ENCODE results near the gene TMEM235.

TMEM235 gene

DNA sequence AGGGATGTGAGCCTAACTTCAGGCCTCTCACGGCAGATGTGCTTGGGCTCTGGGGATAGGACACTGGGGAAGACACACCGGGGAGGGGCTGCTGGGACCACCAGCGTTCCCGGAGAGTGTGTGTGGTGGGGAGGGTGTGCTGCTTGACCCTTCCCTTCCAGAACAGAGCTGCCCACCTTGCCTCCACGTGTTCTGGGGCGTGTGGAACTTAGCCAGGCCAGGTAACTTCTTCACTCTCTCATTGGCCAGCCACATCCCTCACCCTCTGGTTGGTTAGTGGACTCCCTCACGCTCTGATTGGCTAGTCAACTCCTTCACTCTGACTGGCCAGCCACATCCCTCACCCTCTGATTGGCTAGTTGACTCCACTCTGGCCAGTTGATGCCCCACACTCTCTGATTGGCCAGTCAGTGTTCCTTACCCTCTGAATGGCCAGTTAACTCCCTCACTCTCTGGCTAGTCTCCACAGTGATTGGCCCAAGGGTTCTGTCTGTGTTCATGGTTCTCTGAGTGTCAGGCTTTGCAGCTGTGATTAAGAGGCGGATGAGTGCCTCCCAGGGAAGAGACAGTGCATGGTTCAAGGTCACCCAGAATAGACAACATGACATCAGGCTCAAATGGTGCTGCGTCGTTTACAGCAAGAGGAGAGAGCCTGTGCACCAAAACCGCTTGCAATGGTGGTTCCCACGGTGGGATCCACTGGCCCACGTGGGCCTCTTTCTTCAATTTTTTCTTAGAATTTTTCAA lies 10.0 kb downstream of the TMEM235 start:
- in situ Hi-C loops (cut with HindIII; ENCODE audit: low pct_ligation_motif_present, low sequenced_read_pairs): no loop called here
- peak; percentile 43 for DNase-seq

DNA sequence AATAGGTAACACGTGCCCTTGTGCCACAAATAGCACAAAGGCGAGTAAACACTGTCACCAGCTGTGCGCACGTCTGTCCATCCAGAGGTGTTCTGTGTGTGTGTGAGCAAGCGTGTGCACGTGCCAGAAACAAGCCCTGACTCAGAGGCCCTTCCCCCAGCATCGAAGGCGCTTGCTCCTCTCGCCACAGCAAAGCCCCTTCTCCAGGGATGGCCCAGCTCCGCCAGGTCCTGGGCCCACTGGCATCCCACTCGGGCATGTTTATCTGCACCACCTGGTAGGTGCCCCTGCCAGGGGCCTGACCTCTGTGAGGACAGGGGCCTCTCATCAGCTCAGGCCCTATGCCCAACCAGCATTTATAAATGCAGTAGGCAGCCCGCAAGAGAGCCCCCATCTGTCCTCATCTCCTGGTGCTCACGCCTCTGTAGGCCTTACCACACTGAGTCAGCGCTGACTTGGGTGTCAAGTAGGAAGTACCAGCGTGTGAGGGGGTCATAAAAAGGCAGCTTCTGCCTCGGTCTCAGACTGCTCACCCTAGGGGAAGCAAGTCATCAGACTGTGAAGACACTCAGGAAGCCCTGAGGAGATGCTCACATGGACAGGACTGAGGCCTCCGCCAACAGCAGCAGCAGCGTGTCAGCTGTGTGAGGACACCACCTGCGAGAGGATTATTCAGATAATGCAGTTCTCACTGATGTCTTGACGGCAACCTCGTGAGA lies 10.8 kb downstream of the TMEM235 start:
- TF ChIP-seq, protein P1, sequence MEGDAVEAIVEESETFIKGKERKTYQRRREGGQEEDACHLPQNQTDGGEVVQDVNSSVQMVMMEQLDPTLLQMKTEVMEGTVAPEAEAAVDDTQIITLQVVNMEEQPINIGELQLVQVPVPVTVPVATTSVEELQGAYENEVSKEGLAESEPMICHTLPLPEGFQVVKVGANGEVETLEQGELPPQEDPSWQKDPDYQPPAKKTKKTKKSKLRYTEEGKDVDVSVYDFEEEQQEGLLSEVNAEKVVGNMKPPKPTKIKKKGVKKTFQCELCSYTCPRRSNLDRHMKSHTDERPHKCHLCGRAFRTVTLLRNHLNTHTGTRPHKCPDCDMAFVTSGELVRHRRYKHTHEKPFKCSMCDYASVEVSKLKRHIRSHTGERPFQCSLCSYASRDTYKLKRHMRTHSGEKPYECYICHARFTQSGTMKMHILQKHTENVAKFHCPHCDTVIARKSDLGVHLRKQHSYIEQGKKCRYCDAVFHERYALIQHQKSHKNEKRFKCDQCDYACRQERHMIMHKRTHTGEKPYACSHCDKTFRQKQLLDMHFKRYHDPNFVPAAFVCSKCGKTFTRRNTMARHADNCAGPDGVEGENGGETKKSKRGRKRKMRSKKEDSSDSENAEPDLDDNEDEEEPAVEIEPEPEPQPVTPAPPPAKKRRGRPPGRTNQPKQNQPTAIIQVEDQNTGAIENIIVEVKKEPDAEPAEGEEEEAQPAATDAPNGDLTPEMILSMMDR (IDR thresholded peaks at IDR 0.05; ENCODE audit: low read depth, low read length, missing control alignments): no peak
- Histone ChIP-seq H3K27me3 (replicated peaks) (no peaks in the 10 kb centered on the region), H3K4me3 (ENCODE audit: low read depth, low read length) (no peak overlapping the region), H3K36me3 (replicated peaks) (no peaks in the 10 kb centered on the region), H3K27ac (no peak overlapping the region)
- DNase-seq: no peak
- in situ Hi-C loops (cut with HindIII; ENCODE audit: low pct_ligation_motif_present, low sequenced_read_pairs): no loop called here

More for the DNA sequence above, 10.0 kb downstream of the TMEM235 start:
- H3K36me3 ChIP-seq (replicated peaks): no peaks in the 10 kb centered on the region
- TF ChIP-seq, protein P1 (IDR thresholded peaks at IDR 0.05; ENCODE audit: low read depth, low read length, missing control alignments): no peak
- no peaks in the 10 kb centered on the region for H3K27me3 ChIP-seq (replicated peaks)
- H3K4me3 ChIP-seq (ENCODE audit: low read depth, low read length): no peak overlapping the region
- H3K27ac ChIP-seq: no peak overlapping the region

DNA sequence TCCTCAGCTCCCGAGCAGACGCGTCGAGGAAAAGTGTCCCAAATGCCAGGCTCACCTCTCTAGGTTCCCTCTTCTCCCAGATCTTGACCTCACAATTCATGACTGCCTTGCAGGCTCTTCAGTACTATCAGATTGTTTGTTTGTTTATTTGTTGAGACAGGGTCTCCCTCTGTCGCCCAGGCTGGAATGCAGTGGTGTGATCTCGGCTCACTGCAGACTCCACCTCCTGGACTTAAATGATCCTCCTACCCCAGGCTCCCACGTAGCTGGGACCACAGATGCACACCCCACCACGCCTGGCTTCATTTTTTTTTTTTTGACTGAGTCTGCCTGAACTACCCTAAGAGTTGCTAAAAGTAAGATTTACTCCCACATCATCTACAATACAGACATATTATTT lies 15.9 kb downstream of the TMEM235 start:
- in situ Hi-C loops (cut with HindIII; ENCODE audit: low pct_ligation_motif_present, low sequenced_read_pairs): no loop called here
- Histone ChIP-seq H3K27me3 (replicated peaks) (no peaks in the 10 kb centered on the region), H3K27ac (no peak overlapping the region), H3K36me3 (replicated peaks) (no peaks in the 10 kb centered on the region), H3K4me3 (ENCODE audit: low read depth, low read length) (no peak overlapping the region)
- DNase-seq: no peak
- TF ChIP-seq, protein P1 (IDR thresholded peaks at IDR 0.05; ENCODE audit: low read depth, low read length, missing control alignments): no peak

DNA sequence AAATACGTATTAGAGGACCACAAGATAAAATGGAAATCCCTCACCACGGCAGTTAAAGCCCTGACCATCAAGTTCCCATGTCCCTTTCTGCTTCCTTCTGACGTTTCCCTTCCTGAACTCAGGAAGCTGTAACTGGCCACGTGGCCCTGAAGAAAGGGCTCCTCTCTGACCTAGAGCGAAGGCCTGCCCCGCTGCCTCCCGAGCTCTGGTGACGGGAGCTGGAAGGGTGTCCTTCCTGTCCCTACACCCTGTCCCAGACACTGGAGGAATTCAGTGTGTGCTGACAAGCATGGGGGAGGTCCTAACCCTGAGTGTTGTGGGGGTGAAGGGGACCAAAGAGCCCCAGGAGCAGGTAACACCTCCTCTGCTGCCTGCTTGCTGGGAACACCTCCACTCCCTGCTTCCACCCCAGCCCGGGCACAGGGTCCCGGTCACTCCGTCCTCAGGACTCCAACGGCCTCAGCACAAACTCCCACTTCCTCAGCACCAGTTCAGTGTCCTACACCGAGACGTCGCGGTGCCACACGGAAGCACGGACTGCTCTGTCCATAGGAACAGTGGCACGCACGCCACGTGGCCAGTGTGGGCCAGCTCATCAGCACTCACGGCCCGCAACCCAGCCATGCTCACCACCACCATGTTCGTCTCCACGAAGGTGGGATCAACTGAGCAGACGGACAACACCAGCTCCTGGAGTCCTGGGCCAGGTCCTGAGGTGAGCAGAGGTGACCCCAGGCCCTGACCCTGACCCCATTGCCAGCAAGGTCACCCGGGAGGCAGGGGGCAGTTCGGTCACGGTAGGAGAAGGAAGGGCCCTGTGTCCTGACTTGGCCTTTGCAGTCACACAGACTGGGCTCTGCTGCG lies 16.9 kb downstream of the TMEM235 start:
- Histone ChIP-seq H3K4me3 (ENCODE audit: low read depth, low read length) (no peak overlapping the region), H3K27ac (no peak overlapping the region), H3K36me3 (replicated peaks) (no peaks in the 10 kb centered on the region), H3K27me3 (replicated peaks) (no peaks in the 10 kb centered on the region)
- DNase-seq: no peak
- in situ Hi-C loops (cut with HindIII; ENCODE audit: low pct_ligation_motif_present, low sequenced_read_pairs): no loop called here
- TF ChIP-seq, protein P1 (IDR thresholded peaks at IDR 0.05; ENCODE audit: low read depth, low read length, missing control alignments): no peak

DNA sequence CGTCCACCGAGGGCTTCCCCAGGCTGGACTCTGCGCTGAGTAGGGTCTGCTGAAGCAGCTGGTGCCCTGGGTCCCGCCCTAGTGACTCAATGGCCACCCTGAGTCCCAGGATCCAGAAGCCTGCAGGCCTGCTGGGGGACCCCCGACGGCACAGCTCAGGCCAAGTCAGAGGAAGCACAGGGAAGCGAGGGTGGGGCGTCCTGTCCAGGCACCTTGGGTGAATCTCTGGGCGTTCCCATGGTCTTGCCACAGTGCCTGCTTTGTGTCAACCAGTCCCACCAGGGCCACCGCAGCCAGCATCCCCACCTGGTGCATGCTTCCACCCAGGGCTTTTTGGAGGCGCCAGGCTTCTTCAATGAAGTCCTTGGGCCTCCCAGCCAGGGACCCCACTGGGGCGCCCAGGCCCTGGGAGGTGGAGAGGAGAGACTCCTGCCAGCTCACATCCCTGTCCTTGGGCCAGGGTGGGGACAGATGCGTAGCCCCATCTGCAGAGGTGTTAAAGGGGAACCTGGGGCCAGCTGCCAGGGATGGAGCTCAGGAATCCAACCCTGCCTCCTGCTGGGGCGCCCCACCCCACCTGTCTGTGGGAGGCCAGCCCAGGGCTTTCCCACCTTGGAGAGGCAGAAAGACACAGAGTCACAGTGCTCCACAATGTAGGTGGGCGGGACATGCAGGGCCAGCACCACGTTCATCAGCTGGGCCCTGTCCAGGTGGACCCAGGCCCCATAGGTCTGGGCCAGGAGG lies 17.8 kb downstream of the TMEM235 start:
- no peaks in the 10 kb centered on the region for H3K36me3 ChIP-seq (replicated peaks)
- H3K4me3 ChIP-seq (ENCODE audit: low read depth, low read length): no peak overlapping the region
- DNase-seq: no peak
- TF ChIP-seq, protein P1 (IDR thresholded peaks at IDR 0.05; ENCODE audit: low read depth, low read length, missing control alignments): no peak
- in situ Hi-C loops (cut with HindIII; ENCODE audit: low pct_ligation_motif_present, low sequenced_read_pairs): no loop called here
- no peak overlapping the region for H3K27ac ChIP-seq
- H3K27me3 ChIP-seq (replicated peaks): no peaks in the 10 kb centered on the region

Data from brain microvascular endothelial cell (primary cell).